ENCODE data around the gene ACVRL1. TPM values are rescaled to one million over a fixed set of nuclear protein-coding genes. Genes with fewer than 3 reads are reported as not detected.

The ACVRL1 gene
- total and polyA plus RNA-seq, 4 donors = 3.1 to 7.9 (median 6.1) TPM

- no peak overlapping the region for H3K9ac ChIP-seq (ENCODE audit: low read depth in 1 of 2, low read length in 2 of 2)
- peak overlapping the region in 1 of 3 donors; percentile 15 for H3K4me3 ChIP-seq (ENCODE audit: low read depth in 1 of 3, low read length in 3 of 3)
- DNase-seq (ENCODE audit: low spot score) = no peak
- H3K27ac ChIP-seq (ENCODE audit: low read depth in 1 of 2, low read length in 2 of 2) = peak overlapping the region; percentile 72 to 77
- peaks cover 30 to 77% (median 66%) of the 10 kb centered on the region in 4 donors for H3K4me1 ChIP-seq (ENCODE audit: control insufficient read depth in 4 of 4, insufficient read depth in 4 of 4, low read length in 3 of 4)
- 28% methylated on average over 9 of the region's 9 CpGs for WGBS
- H3K27me3 ChIP-seq (ENCODE audit: control insufficient read depth in 4 of 4, insufficient read depth in 4 of 4, low read length in 3 of 4) = no peaks in the 10 kb centered on the region
- no peaks in the 10 kb centered on the region for H3K9me3 ChIP-seq (ENCODE audit: control insufficient read depth in 4 of 4, low read length in 3 of 4)
- TF ChIP-seq HNF4A (conservative IDR thresholded peaks at IDR 0.05) = no peak
- TF ChIP-seq REST (IDR thresholded peaks at IDR 0.05) = peak; percentile 7
- H3K36me3 ChIP-seq (ENCODE audit: control insufficient read depth in 4 of 4, insufficient read depth in 3 of 4, low read depth in 1 of 4, low read length in 3 of 4) = peaks cover 5 to 10% (median 7%) of the 10 kb centered on the region in 4 donors
Observed at GRCh38 chr12:51972849-51973273, 65.6 kb downstream of the ACVRL1 start.

Other genes starting within 250 kb of the ACVRL1 start
- gene FIGNL2, start 58.8 kb upstream of the ACVRL1 start, total RNA-seq = under 1 TPM; 0.33 to 0.70 TPM
- under 1 TPM; 0.06 to 0.33 TPM for gene FIGNL2, start 58.8 kb upstream of the ACVRL1 start, polyA plus RNA-seq
- gene ANKRD33, start 19.4 kb upstream of the ACVRL1 start, total RNA-seq = not detected
- not detected for gene ANKRD33, start 19.4 kb upstream of the ACVRL1 start, polyA plus RNA-seq
- gene ACVR1B, start 44.2 kb downstream of the ACVRL1 start, total RNA-seq = 10 to 100 TPM in 1 of 2 donors, 1 to 10 TPM in 1; 7.4 to 21.9 TPM
- 10 to 100 TPM in 1 of 2 donors, 1 to 10 TPM in 1; 4.0 to 16.5 TPM for gene ACVR1B, start 44.2 kb downstream of the ACVRL1 start, polyA plus RNA-seq
- gene TAMALIN, start 99.4 kb downstream of the ACVRL1 start, total RNA-seq = 1 to 10 TPM; 1.9 to 9.9 TPM
- 1 to 10 TPM; 1.1 to 3.1 TPM for gene TAMALIN, start 99.4 kb downstream of the ACVRL1 start, polyA plus RNA-seq
- gene NR4A1, start 143.9 kb downstream of the ACVRL1 start, total RNA-seq = 1 to 10 TPM in 1 of 2 donors, under 1 TPM in 1; 0.79 to 3.8 TPM
- gene NR4A1, start 143.9 kb downstream of the ACVRL1 start, polyA plus RNA-seq = 1 to 10 TPM; 3.0 to 5.8 TPM
- gene ATG101, start 162.5 kb downstream of the ACVRL1 start, total RNA-seq = 10 to 100 TPM; 12.9 to 28.4 TPM
- 10 to 100 TPM; 30.5 to 31.8 TPM for gene ATG101, start 162.5 kb downstream of the ACVRL1 start, polyA plus RNA-seq
- gene SMIM41, start 172.2 kb downstream of the ACVRL1 start, total RNA-seq = under 1 TPM in 1 of 2 donors, not detected in 1; 0.50 TPM
- gene SMIM41, start 172.2 kb downstream of the ACVRL1 start, polyA plus RNA-seq = under 1 TPM; 0.03 to 0.24 TPM

Data from liver (tissue), 9 donors.